HepG2 (cell line): ENCODE results near the gene MYL6. TPM values are rescaled to one million over a fixed set of nuclear protein-coding genes. Genes with fewer than 3 reads are reported as not detected.

Source experiments
- CSRNP2 ChIP-seq: sonication (generic); formaldehyde crosslinking; conservative IDR thresholded peaks from 2 replicates; pipeline ENCODE4 v1.8.0; 2022; ENCODE audit warnings: low read depth, missing genetic modification reagents
- DMTF1 ChIP-seq: sonication (generic); formaldehyde crosslinking; IDR thresholded peaks from 2 replicates; pipeline ENCODE4 v1.4.0; 2020; ENCODE audit warnings: mild to moderate bottlenecking, missing genetic modification reagents
- DZIP1 ChIP-seq: sonication (generic); formaldehyde crosslinking; IDR thresholded peaks from 2 replicates; pipeline ENCODE4 v1.5.0; 2020; ENCODE audit warnings: mild to moderate bottlenecking, missing genetic modification reagents
- FOXA1 ChIP-seq, 2 experiments: fragments of 450-650 bp in 1 of 2; sonication (generic) in 1 of 2; formaldehyde crosslinking in 1 of 2; IDR thresholded peaks; 2 replicates each; pipeline versions ENCODE4 v1.4.0 to v1.6.1; 2016 to 2020; ENCODE audit warnings: missing genetic modification reagents in 1 of 2
- HOXA5 ChIP-seq: sonication (generic); formaldehyde crosslinking; IDR thresholded peaks from 2 replicates; pipeline ENCODE4 v1.4.0; 2020; ENCODE audit warnings: missing genetic modification reagents
- HOXA7 ChIP-seq: sonication (generic); formaldehyde crosslinking; IDR thresholded peaks from 2 replicates; pipeline ENCODE4 v1.8.1; 2022; ENCODE audit warnings: mild to moderate bottlenecking, missing genetic modification reagents, moderate library complexity
- HOXA9 ChIP-seq: sonication (generic); formaldehyde crosslinking; IDR thresholded peaks from 2 replicates; pipeline ENCODE4 v1.8.1; 2022; ENCODE audit warnings: missing genetic modification reagents, mild to moderate bottlenecking, moderate library complexity, borderline replicate concordance
- IRF2 ChIP-seq: IDR thresholded peaks from 2 replicates; pipeline ENCODE4 v1.6.1; 2018; ENCODE audit warnings: missing genetic modification reagents, missing compliant biosample characterization
- RAD21 ChIP-seq: fragments of 450-650 bp; formaldehyde crosslinking; IDR thresholded peaks from 2 replicates; pipeline ENCODE4 v1.5.0; 2020; ENCODE audit warnings: mild to moderate bottlenecking
- TEF ChIP-seq: sonication (generic); formaldehyde crosslinking; IDR thresholded peaks from 2 replicates; pipeline ENCODE4 v1.5.0; 2020; ENCODE audit warnings: missing genetic modification reagents
- TFE3 ChIP-seq: IDR thresholded peaks from 2 replicates; pipeline ENCODE4 v1.6.1; 2016
- U2AF1 ChIP-seq: fragments of 200-400 bp; formaldehyde crosslinking; optimal IDR thresholded peaks from 2 replicates; pipeline ENCODE3; 2017; ENCODE audit warnings: mild to moderate bottlenecking, low read depth, low read length
- ZBTB33 ChIP-seq: sonication (generic); formaldehyde crosslinking; IDR thresholded peaks from 2 replicates; pipeline ENCODE4 v1.4.0; 2020; ENCODE audit warnings: missing genetic modification reagents
- ZNF138 ChIP-seq: sonication (generic); formaldehyde crosslinking; IDR thresholded peaks from 2 replicates; pipeline ENCODE4 v1.5.0; 2020; ENCODE audit warnings: mild to moderate bottlenecking, low read depth, missing genetic modification reagents
- ZNF235 ChIP-seq: sonication (generic); formaldehyde crosslinking; IDR thresholded peaks from 2 replicates; pipeline ENCODE4 v1.8.1; 2023; ENCODE audit warnings: mild to moderate bottlenecking, missing genetic modification reagents, borderline replicate concordance
- ZNF383 ChIP-seq: sonication (generic); formaldehyde crosslinking; IDR thresholded peaks from 2 replicates; pipeline ENCODE4 v1.4.0; 2020; ENCODE audit warnings: missing genetic modification reagents, mild to moderate bottlenecking, borderline replicate concordance
- ZNF468 ChIP-seq: sonication (generic); formaldehyde crosslinking; IDR thresholded peaks from 2 replicates; pipeline ENCODE4 v1.8.0; 2022; ENCODE audit warnings: mild to moderate bottlenecking, moderate library complexity, missing genetic modification reagents
- ZNF550 ChIP-seq: sonication (generic); formaldehyde crosslinking; IDR thresholded peaks from 2 replicates; pipeline ENCODE4 v1.4.0; 2020; ENCODE audit warnings: mild to moderate bottlenecking, missing genetic modification reagents, borderline replicate concordance
- ZNF776 ChIP-seq: sonication (generic); formaldehyde crosslinking; IDR thresholded peaks from 2 replicates; pipeline ENCODE4 v1.4.0; 2020; ENCODE audit warnings: mild to moderate bottlenecking, missing genetic modification reagents
- polyA plus RNA-seq, 8 experiments: library from polyadenylated mRNA; depleted of rRNA in 3 of 8; stranded (reverse) in 7 of 8; unstranded in 1 of 8; fragments of >200 nt; fragmentation: Illumina TruSeq in 4 of 8; extraction: Trizol in 4 of 8; gene quantifications; 2 replicates each; pipeline versions ENCODE4 v1.2.1 to v1.2.3, GENCODE V29; 2011 to 2016; ENCODE audit warnings: low read depth in 4 of 8, missing spikeins in 1 of 8, mixed read lengths in 1 of 8; ENCODE audit not compliant: insufficient read depth in 1 of 8
- total RNA-seq, 5 experiments: library from RNA; depleted of rRNA; stranded (reverse); fragments of >200 nt; fragmentation: Illumina TruSeq; extraction: Trizol; gene quantifications; 2 replicates each; pipeline ENCODE4 v1.2.3, GENCODE V29; 2016; ENCODE audit warnings: low read depth in 1 of 5

The MYL6 gene
- total and polyA plus RNA-seq, 2 of the 13 experiments (the other 11 are each of a cell fraction or from before 2014, with no cell fraction given): 1,127 to 1,192 TPM

GRCh38 chr12:56119361-56119796, 38.8 kb upstream of the MYL6 start (continued):
- TF ChIP-seq DZIP1 (CRISPR knock-in tag): no peak
- no peak for TF ChIP-seq ZNF383
- TF ChIP-seq ZNF550 (CRISPR knock-in tag): no peak
- TF ChIP-seq ZNF776 (CRISPR knock-in tag): no peak
- peak; percentile 80 for TF ChIP-seq RAD21 (CRISPR knock-in tag)
- TF ChIP-seq ZNF468 (CRISPR knock-in tag): no peak
- TF ChIP-seq IRF2: no peak
- no peak for TF ChIP-seq HOXA7
- TF ChIP-seq HOXA5: 0 out of 2 replicates have a peak, but pooled peaks have one; percentile 58
- TF ChIP-seq ZBTB33: no peak
- no peak for TF ChIP-seq TEF
- no peak for TF ChIP-seq HOXA9 (CRISPR knock-in tag)
- no peak for TF ChIP-seq CSRNP2 (CRISPR knock-in tag)
- no peak for TF ChIP-seq ZNF235 (CRISPR knock-in tag)
- no peak for TF ChIP-seq FOXA1 (IDR thresholded peaks at IDR 0.05)
- no peak for TF ChIP-seq FOXA1 (CRISPR knock-in tag; IDR thresholded peaks at IDR 0.05)
- TF ChIP-seq TFE3 (CRISPR knock-in tag): 0 out of 2 replicates have a peak, but pooled peaks have one; percentile 63
- no peak for TF ChIP-seq DMTF1 (CRISPR knock-in tag)
- no peak for TF ChIP-seq U2AF1
- no peak for TF ChIP-seq ZNF138
